H9 (cell line): ENCODE data around the gene PERP. TPM values are rescaled to one million over a fixed set of nuclear protein-coding genes. Genes with fewer than 3 reads are reported as not detected.

Experiments used
- DNase-seq: peaks from one replicate; pipeline ENCODE4 v3.0.0-alpha.2; 2017
- H2AFZ ChIP-seq: one replicate; pipeline ENCODE4 v1.6.1; 2013; ENCODE audit warnings: mild to moderate bottlenecking, low read length, control low read depth, moderate library complexity
- H2AK5ac ChIP-seq: 2 replicates; pipeline ENCODE4 v1.6.1; 2013; ENCODE audit warnings: low read length, control low read depth, mixed read lengths; ENCODE audit not compliant: insufficient read length
- H2BK120ac ChIP-seq: one replicate; pipeline ENCODE4 v1.6.1; 2013; ENCODE audit warnings: low read depth, mild to moderate bottlenecking, low read length, control low read depth, inconsistent platforms; ENCODE audit not compliant: poor library complexity, severe bottlenecking
- H2BK12ac ChIP-seq: 2 replicates; pipeline ENCODE4 v1.6.1; 2013; ENCODE audit warnings: low read length, control low read depth, mixed read lengths, low read depth; ENCODE audit not compliant: insufficient read length
- H2BK15ac ChIP-seq: 2 replicates; pipeline ENCODE4 v1.6.1; 2013; ENCODE audit warnings: low read depth, low read length, control low read depth
- H2BK20ac ChIP-seq: one replicate; pipeline ENCODE4 v1.6.1; 2013; ENCODE audit warnings: low read depth, mild to moderate bottlenecking, low read length, control low read depth, inconsistent platforms; ENCODE audit not compliant: poor library complexity, severe bottlenecking
- H2BK5ac ChIP-seq: 2 replicates; pipeline ENCODE4 v1.6.1; 2013; ENCODE audit warnings: low read length, control low read depth, mixed read lengths; ENCODE audit not compliant: insufficient read length
- H3K14ac ChIP-seq: 2 replicates; pipeline ENCODE4 v1.6.1; 2013; ENCODE audit warnings: low read length, control low read depth; ENCODE audit not compliant: insufficient read depth
- H3K18ac ChIP-seq: 2 replicates; pipeline ENCODE4 v1.6.1; 2013; ENCODE audit warnings: low read depth, mild to moderate bottlenecking, mixed read lengths, low read length, control low read depth; ENCODE audit not compliant: insufficient read length
- H3K23ac ChIP-seq: 2 replicates; pipeline ENCODE4 v1.6.1; 2013; ENCODE audit warnings: low read length, control low read depth, mixed read lengths, low read depth; ENCODE audit not compliant: insufficient read length
- H3K23me2 ChIP-seq: 2 replicates; pipeline ENCODE4 v1.6.1; 2013; ENCODE audit warnings: low read depth, mild to moderate bottlenecking, mixed read lengths, low read length, control low read depth; ENCODE audit not compliant: insufficient read length, poor library complexity, severe bottlenecking
- H3K27ac ChIP-seq: 2 replicates; pipeline ENCODE4 v1.5.1; 2013; ENCODE audit warnings: low read length, control low read depth, mixed read lengths, low read depth; ENCODE audit not compliant: insufficient read length
- H3K27me3 ChIP-seq: 2 replicates; pipeline ENCODE4 v1.6.1; 2013; ENCODE audit warnings: low read length, control low read depth, inconsistent platforms; ENCODE audit not compliant: insufficient read depth
- H3K4ac ChIP-seq: 2 replicates; pipeline ENCODE4 v1.6.1; 2013; ENCODE audit warnings: low read depth, mild to moderate bottlenecking, control low read depth, inconsistent platforms, low read length, moderate library complexity
- H3K4me1 ChIP-seq: 2 replicates; pipeline ENCODE4 v1.6.1; 2013; ENCODE audit warnings: low read length, control low read depth, inconsistent platforms; ENCODE audit not compliant: insufficient read depth
- H3K4me2 ChIP-seq: 2 replicates; pipeline ENCODE4 v1.6.1; 2013; ENCODE audit warnings: low read length, control low read depth, mixed read lengths; ENCODE audit not compliant: insufficient read length, insufficient read depth
- H3K56ac ChIP-seq: 2 replicates; pipeline ENCODE4 v1.6.1; 2013; ENCODE audit warnings: low read depth, mild to moderate bottlenecking, mixed read lengths, low read length, control low read depth; ENCODE audit not compliant: insufficient read length
- H3K79me1 ChIP-seq: 2 replicates; pipeline ENCODE4 v1.6.1; 2013; ENCODE audit warnings: low read depth, mild to moderate bottlenecking, moderate library complexity, low read length, control low read depth, inconsistent platforms; ENCODE audit not compliant: insufficient read depth, poor library complexity, severe bottlenecking
- H3K79me2 ChIP-seq: 2 replicates; pipeline ENCODE4 v1.6.1; 2013; ENCODE audit warnings: low read length, control low read depth, inconsistent platforms; ENCODE audit not compliant: insufficient read depth
- H3K9ac ChIP-seq: 2 replicates; pipeline ENCODE4 v1.6.1; 2013; ENCODE audit warnings: low read length, control low read depth, mixed read lengths; ENCODE audit not compliant: insufficient read length; ENCODE audit errors: extremely low read depth
- H3K9me3 ChIP-seq: one replicate; pipeline ENCODE4 v1.6.1; 2013; ENCODE audit warnings: low read depth, low read length, inconsistent platforms; ENCODE audit not compliant: control insufficient read depth
- H3T11ph ChIP-seq: one replicate; pipeline ENCODE4 v1.6.1; 2013; ENCODE audit warnings: mild to moderate bottlenecking, low read length, control low read depth, inconsistent platforms
- H4K20me1 ChIP-seq: one replicate; pipeline ENCODE4 v1.6.1; 2013; ENCODE audit not compliant: control insufficient read depth, insufficient read length, insufficient read depth
- H4K5ac ChIP-seq: 2 replicates; pipeline ENCODE4 v1.6.1; 2013; ENCODE audit warnings: low read depth, mild to moderate bottlenecking, mixed read lengths, low read length, control low read depth; ENCODE audit not compliant: insufficient read length
- H4K8ac ChIP-seq: replicated peaks from 2 replicates; pipeline ENCODE4 v1.6.1; 2013; ENCODE audit warnings: low read length, control low read depth, mixed read lengths, low read depth; ENCODE audit not compliant: insufficient read length
- H4K91ac ChIP-seq: 2 replicates; pipeline ENCODE4 v1.6.1; 2013; ENCODE audit warnings: low read depth, mild to moderate bottlenecking, moderate library complexity, mixed read lengths, low read length, control low read depth; ENCODE audit not compliant: insufficient read length
- H3K27ac Mint-ChIP-seq, 3 experiments: 2 replicates in 2 of 3; 3 replicates in 1 of 3; pipeline ENCODE4 v1.8.0; 2020 to 2021; ENCODE audit warnings: mixed read lengths in 3 of 3, mild to moderate bottlenecking in 1 of 3, moderate library complexity in 1 of 3
- H3K27me3 Mint-ChIP-seq: 2 replicates; pipeline ENCODE4 v1.8.0; 2021; ENCODE audit warnings: low read depth, mild to moderate bottlenecking, moderate library complexity, mixed read lengths
- H3K36me3 Mint-ChIP-seq, 3 experiments: 2 replicates in 2 of 3; 3 replicates in 1 of 3; pipeline ENCODE4 v1.8.0; 2020 to 2021; ENCODE audit warnings: low read depth in 3 of 3, mixed read lengths in 3 of 3; ENCODE audit not compliant: insufficient read depth in 1 of 3
- H3K4me1 Mint-ChIP-seq, 2 experiments: 2 replicates each; pipeline ENCODE4 v1.8.0; 2020; ENCODE audit warnings: mixed read lengths in 2 of 2
- H3K4me3 Mint-ChIP-seq, 2 experiments: 2 replicates in 1 of 2; 3 replicates in 1 of 2; pipeline ENCODE4 v1.8.0; 2020 to 2021; ENCODE audit warnings: mild to moderate bottlenecking in 2 of 2, mixed read lengths in 2 of 2, moderate library complexity in 1 of 2
- H3K9me3 Mint-ChIP-seq, 2 experiments: 2 replicates in 1 of 2; 3 replicates in 1 of 2; pipeline ENCODE4 v1.8.0; 2020; ENCODE audit warnings: mild to moderate bottlenecking in 2 of 2, mixed read lengths in 2 of 2, moderate library complexity in 1 of 2
- WGBS: extraction: QIAGEN DNeasy Blood & Tissue Kit; methylation state at CpG from one replicate; pipeline ENCODE4 v1.1.7; 2013; ENCODE audit warnings: missing lambda C conversion rate, low lambda C conversion rate, mixed read lengths; ENCODE audit not compliant: insufficient read length; ENCODE audit errors: extremely low coverage; 5-methylcytosine and 5-hydroxymethylcytosine counted together
- total RNA-seq: library from RNA; stranded (reverse); gene quantifications from 2 replicates; pipeline ENCODE4 v1.2.1, GENCODE V29; 2021
- TF ChIP-seq, protein P1 (sequence below): fragments of 200-600 bp; sonication (generic); conservative IDR thresholded peaks from 3 replicates; pipeline ENCODE4 v1.8.0; 2021; ENCODE audit warnings: antibody characterized with exemption, mild to moderate bottlenecking

The PERP gene
- total RNA-seq, 1 experiment from 2014 or later: 28.7 TPM

DNA sequence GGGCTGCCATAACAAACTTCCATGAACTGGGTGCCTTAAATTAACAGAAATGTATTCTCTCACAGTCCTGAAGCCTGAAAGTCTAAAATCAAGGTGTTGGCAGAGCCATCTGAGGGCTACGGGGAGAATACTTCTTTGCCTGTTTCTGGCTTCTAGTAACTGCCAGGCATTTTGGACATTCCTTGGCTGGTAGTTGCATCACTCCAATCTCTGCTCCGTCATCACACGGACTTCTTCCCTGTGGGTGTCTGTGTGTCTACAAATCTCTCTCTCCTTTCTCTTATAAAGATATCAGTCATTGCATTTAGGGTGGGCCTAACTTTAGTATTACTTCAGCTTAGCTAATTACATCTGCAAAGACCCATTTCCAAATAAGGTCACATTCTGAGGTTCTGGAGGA, 20.9 kb upstream of the PERP start:
- WGBS: no CpG with 5 or more reads among the region's 3 CpGs
- TF ChIP-seq, protein P1, sequence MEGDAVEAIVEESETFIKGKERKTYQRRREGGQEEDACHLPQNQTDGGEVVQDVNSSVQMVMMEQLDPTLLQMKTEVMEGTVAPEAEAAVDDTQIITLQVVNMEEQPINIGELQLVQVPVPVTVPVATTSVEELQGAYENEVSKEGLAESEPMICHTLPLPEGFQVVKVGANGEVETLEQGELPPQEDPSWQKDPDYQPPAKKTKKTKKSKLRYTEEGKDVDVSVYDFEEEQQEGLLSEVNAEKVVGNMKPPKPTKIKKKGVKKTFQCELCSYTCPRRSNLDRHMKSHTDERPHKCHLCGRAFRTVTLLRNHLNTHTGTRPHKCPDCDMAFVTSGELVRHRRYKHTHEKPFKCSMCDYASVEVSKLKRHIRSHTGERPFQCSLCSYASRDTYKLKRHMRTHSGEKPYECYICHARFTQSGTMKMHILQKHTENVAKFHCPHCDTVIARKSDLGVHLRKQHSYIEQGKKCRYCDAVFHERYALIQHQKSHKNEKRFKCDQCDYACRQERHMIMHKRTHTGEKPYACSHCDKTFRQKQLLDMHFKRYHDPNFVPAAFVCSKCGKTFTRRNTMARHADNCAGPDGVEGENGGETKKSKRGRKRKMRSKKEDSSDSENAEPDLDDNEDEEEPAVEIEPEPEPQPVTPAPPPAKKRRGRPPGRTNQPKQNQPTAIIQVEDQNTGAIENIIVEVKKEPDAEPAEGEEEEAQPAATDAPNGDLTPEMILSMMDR: no peak
- Histone ChIP-seq H3T11ph (no peak overlapping the region), H2BK20ac (no peak overlapping the region), H4K20me1 (no peaks in the 10 kb centered on the region), H3K23me2 (no peaks in the 10 kb centered on the region), H4K5ac (no peak overlapping the region), H3K27ac (no peak overlapping the region), H4K8ac (no peak overlapping the region), H2AK5ac (no peak overlapping the region), H3K79me1 (no peaks in the 10 kb centered on the region), H3K79me2 (no peaks in the 10 kb centered on the region), H3K18ac (no peak overlapping the region), H4K91ac (no peak overlapping the region), H2BK5ac (no peak overlapping the region), H2BK120ac (no peak overlapping the region), H2BK12ac (no peak overlapping the region), H3K9ac (no peak overlapping the region), H3K4me1 (no peaks in the 10 kb centered on the region), H3K4ac (no peak overlapping the region), H3K14ac (no peak overlapping the region), H2AFZ (no peak overlapping the region), H3K9me3 (no peaks in the 10 kb centered on the region), H3K56ac (no peak overlapping the region), H3K23ac (no peak overlapping the region), H3K4me2 (no peak overlapping the region), H2BK15ac (no peak overlapping the region), H3K27me3 (no peaks in the 10 kb centered on the region)
- Mint-ChIP-seq H3K4me1 (peaks cover 0 to 5% of the 10 kb centered on the region in 2 experiments; a peak in 1 of 4 replicates), H3K27me3 (no peaks in the 10 kb centered on the region; the same call in 1 of the 2 replicates), H3K4me3 (no peak overlapping the region), H3K27ac (no peak overlapping the region), H3K9me3 (peaks cover 6 to 10% of the 10 kb centered on the region in 2 experiments; a peak in 4 of 5 replicates), H3K36me3 (peaks cover 0 to 7% (median 0%) of the 10 kb centered on the region in 3 experiments; a peak in 1 of 7 replicates)
- DNase-seq: no peak
